Activated B cell treated with CpG ODN at 0.5 μM for 24 hours (primary cell): ENCODE measurements around the gene CNTN4. TPM values are rescaled to one million over a fixed set of nuclear protein-coding genes. Genes with fewer than 3 reads are reported as not detected.

ENCODE experiments used
- ATAC-seq: fragments of 200-7000 bp; cut with Tn5 transposase; one replicate; pipeline ENCODE4 v1.10.0; 2021; ENCODE audit warnings: low read depth, mild to moderate bottlenecking, moderate library complexity
- CTCF ChIA-PET: fragments of 350-600 bp; sonication (Branson Sonifier 250); formaldehyde crosslinking; loops from one replicate; lab custom pipeline; 2021; ENCODE audit warnings: antibody characterized with exemption; lab: Charles Lee
- POLR2A ChIA-PET: fragments of 350-600 bp; sonication (Branson Sonifier 250); formaldehyde crosslinking; loops from one replicate; lab custom pipeline; 2021; ENCODE audit warnings: antibody characterized with exemption; lab: Charles Lee
- DNase-seq: peaks from one replicate; pipeline ENCODE4 v3.0.0; 2022
- H3K27ac Mint-ChIP-seq: one replicate; pipeline ENCODE4 v1.8.0; 2020; ENCODE audit warnings: mixed read lengths
- H3K27me3 Mint-ChIP-seq: one replicate; pipeline ENCODE4 v1.8.0; 2021; ENCODE audit warnings: mixed read lengths
- H3K36me3 Mint-ChIP-seq: one replicate; pipeline ENCODE4 v1.8.0; 2021; ENCODE audit warnings: low read depth, mixed read lengths
- H3K4me1 Mint-ChIP-seq: one replicate; pipeline ENCODE4 v1.8.0; 2021; ENCODE audit warnings: mixed read lengths
- H3K4me3 Mint-ChIP-seq: one replicate; pipeline ENCODE4 v1.8.0; 2020; ENCODE audit warnings: mild to moderate bottlenecking, mixed read lengths
- H3K9me3 Mint-ChIP-seq: one replicate; pipeline ENCODE4 v1.8.0; 2020; ENCODE audit warnings: mixed read lengths
- intact Hi-C: fragments of 100-400 bp; cut with micrococcal nuclease; formaldehyde crosslinking; loops from one replicate; pipeline ENCODE4 v1.15.1; 2024
- total RNA-seq: library from RNA; stranded (reverse); gene quantifications from 2 replicates; pipeline ENCODE4 v1.2.3, GENCODE V29; 2022
- TF ChIP-seq, protein P1 (sequence below): fragments of 200-600 bp; IDR thresholded peaks from one replicate; pipeline ENCODE4 v1.8.0; 2022; ENCODE audit warnings: antibody characterized with exemption, mild to moderate bottlenecking

CNTN4 gene
- total RNA-seq, 1 donor from 2014 or later = not detected

DNA sequence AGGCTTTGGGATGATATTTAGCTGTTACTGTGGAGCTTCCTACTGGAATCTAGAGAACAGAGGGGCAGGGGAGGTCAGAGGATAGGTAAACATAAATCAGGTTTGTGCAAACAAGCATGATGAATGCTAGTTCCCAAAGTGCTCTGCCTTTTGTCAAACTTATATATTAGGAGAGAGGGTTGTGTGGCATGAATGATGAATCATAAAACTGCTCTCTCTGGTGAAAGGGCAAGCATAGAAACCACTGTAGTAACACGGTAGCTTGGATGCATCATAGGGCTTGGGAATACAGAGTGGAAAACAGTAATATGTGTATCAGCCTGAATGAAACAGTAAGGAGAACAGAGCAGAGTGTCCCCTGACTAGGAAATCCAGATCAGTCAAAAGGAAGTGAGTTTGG is 524.8 kb downstream of the CNTN4 start:
- POLR2A ChIA-PET = no interaction called here
- CTCF ChIA-PET = no interaction called here
- Mint-ChIP-seq H3K9me3 (no peaks in the 10 kb centered on the region), H3K4me1 (no peaks in the 10 kb centered on the region), H3K4me3 (no peak overlapping the region), H3K27me3 (no peaks in the 10 kb centered on the region), H3K36me3 (no peaks in the 10 kb centered on the region), H3K27ac (no peak overlapping the region)
- no peak for ATAC-seq
- TF ChIP-seq, protein P1, sequence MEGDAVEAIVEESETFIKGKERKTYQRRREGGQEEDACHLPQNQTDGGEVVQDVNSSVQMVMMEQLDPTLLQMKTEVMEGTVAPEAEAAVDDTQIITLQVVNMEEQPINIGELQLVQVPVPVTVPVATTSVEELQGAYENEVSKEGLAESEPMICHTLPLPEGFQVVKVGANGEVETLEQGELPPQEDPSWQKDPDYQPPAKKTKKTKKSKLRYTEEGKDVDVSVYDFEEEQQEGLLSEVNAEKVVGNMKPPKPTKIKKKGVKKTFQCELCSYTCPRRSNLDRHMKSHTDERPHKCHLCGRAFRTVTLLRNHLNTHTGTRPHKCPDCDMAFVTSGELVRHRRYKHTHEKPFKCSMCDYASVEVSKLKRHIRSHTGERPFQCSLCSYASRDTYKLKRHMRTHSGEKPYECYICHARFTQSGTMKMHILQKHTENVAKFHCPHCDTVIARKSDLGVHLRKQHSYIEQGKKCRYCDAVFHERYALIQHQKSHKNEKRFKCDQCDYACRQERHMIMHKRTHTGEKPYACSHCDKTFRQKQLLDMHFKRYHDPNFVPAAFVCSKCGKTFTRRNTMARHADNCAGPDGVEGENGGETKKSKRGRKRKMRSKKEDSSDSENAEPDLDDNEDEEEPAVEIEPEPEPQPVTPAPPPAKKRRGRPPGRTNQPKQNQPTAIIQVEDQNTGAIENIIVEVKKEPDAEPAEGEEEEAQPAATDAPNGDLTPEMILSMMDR = no peak
- intact Hi-C loops = no loop called here
- DNase-seq = no peak

DNA sequence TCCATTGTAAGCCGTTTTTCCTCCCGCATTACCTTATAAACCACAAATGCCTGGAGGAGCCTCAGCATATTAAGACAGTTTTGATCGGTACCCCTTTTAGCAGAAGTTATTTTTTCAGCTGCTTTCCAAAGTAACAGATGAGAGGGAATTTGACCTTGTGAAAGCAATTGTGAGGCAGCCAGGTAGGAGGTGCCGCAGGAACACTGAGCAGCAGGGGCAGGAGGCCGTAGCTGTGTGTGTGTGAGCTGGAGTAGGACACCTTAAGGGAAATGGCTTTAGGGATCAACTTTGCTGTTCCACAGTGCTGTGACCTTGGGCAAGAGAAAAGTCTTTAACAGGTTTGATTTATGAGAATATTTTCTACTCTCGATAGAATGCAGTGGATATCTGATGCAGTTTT is 529.5 kb downstream of the CNTN4 start:
- Mint-ChIP-seq H3K9me3 (no peaks in the 10 kb centered on the region), H3K4me3 (no peak overlapping the region), H3K4me1 (no peaks in the 10 kb centered on the region), H3K27ac (no peak overlapping the region), H3K36me3 (no peaks in the 10 kb centered on the region), H3K27me3 (no peaks in the 10 kb centered on the region)
- ChIA-PET POLR2A (no interaction called here), CTCF (no interaction called here)
- intact Hi-C loops = no loop called here
- TF ChIP-seq, protein P1 = no peak
- DNase-seq (no peak), ATAC-seq (no peak)

DNA sequence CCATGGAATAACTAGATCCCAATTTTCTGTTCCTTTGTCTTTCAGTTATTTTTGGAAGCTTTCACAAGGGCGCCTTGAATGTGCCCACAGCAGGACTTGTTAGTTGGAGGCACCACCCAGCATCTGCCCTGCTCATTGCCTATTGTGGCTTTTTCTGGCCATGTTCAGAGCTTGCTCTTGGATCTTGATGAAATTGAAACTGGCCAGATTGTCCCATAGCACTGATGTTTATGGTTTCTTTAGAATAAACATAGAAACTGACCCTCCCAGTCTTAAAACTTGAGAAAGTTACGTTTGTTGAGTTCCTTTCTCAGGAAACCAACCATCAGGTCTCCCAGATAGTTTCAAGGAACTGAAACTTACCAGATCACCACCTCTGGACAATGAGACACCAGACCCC is 536.8 kb downstream of the CNTN4 start:
- Mint-ChIP-seq H3K4me3 (no peak overlapping the region), H3K4me1 (no peaks in the 10 kb centered on the region), H3K9me3 (no peaks in the 10 kb centered on the region), H3K27me3 (no peaks in the 10 kb centered on the region), H3K36me3 (no peaks in the 10 kb centered on the region), H3K27ac (no peak overlapping the region)
- ChIA-PET POLR2A (no interaction called here), CTCF (no interaction called here)
- no peak for ATAC-seq
- intact Hi-C loops = no loop called here
- no peak for DNase-seq
- TF ChIP-seq, protein P1 = no peak

DNA sequence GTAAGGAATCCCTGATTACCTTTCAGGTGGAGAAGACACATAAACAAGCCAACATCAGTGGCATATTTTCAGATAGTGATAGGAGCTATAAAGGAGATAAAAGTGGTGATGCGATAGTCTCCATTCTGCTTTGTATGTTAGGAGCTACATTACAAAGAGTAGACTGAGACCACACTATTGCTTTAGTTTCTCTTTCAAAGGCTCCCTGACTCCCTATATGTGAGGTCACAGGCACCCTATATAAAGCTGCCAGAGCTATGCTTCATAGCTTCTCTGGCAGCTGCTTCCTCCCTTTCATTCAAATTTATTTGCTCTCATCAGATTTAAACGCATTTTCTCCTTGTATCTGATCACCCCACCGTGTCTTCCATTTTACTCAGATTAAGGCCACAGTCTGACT is 544.9 kb downstream of the CNTN4 start:
- H3K36me3 Mint-ChIP-seq = no peaks in the 10 kb centered on the region
- ATAC-seq (no peak), DNase-seq (no peak)
- H3K4me1 Mint-ChIP-seq = no peaks in the 10 kb centered on the region
- peaks cover 2% of the 10 kb centered on the region for H3K9me3 Mint-ChIP-seq
- intact Hi-C loops = no loop called here
- TF ChIP-seq, protein P1 = no peak
- CTCF ChIA-PET = no interaction called here
- H3K27ac Mint-ChIP-seq = no peak overlapping the region
- no peaks in the 10 kb centered on the region for H3K27me3 Mint-ChIP-seq
- POLR2A ChIA-PET = no interaction called here
- no peak overlapping the region for H3K4me3 Mint-ChIP-seq

DNA sequence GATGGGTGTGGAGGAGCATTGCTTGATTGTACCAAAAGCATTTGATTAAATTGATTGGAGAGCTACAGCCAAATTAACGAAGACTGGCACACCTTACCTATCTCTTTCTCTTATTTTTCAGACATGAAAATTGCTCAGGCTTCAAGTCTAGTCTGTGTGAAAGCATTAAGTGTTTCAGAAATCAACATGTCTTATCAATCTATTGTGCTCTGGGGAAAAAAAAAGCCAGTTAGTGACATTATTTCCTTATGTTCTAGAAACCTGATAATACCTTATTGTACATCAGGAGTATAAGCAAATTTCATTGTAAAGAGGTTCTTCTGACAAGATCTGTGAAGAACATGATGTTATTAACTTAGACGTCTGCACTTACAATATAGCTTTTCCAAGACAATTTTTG is 546.3 kb downstream of the CNTN4 start:
- Mint-ChIP-seq H3K4me1 (no peaks in the 10 kb centered on the region), H3K27me3 (no peaks in the 10 kb centered on the region), H3K36me3 (no peaks in the 10 kb centered on the region), H3K9me3 (peaks cover 2% of the 10 kb centered on the region), H3K27ac (no peak overlapping the region), H3K4me3 (no peak overlapping the region)
- intact Hi-C loops = no loop called here
- no peak for ATAC-seq
- CTCF ChIA-PET = no interaction called here
- POLR2A ChIA-PET = no interaction called here
- TF ChIP-seq, protein P1 = no peak
- no peak for DNase-seq
